ENCODE results near the gene GARIN3. TPM values are rescaled to one million over a fixed set of nuclear protein-coding genes. Genes with fewer than 3 reads are reported as not detected.

GARIN3 gene
- total and polyA plus RNA-seq, 7 donors, result not detected

- no peak for DNase-seq
- 42 to 77% methylated on average over 2 of the region's 2 CpGs for WGBS, 2 donors
- Histone ChIP-seq H3K27ac (no peak overlapping the region), H3K4me3 (no peak overlapping the region), H3K27me3 (no peaks in the 10 kb centered on the region), H3K4me1 (no peaks in the 10 kb centered on the region), H3K9me3 (peaks cover 0 to 2% (median 0%) of the 10 kb centered on the region in 4 donors), H3K36me3 (no peaks in the 10 kb centered on the region)
- TF ChIP-seq POLR2AphosphoS5 (IDR thresholded peaks at IDR 0.05) (no peak), EP300 (IDR thresholded peaks at IDR 0.05) (no peak)
- intact Hi-C loops (cut with DNase I), result no loop called here
Measured at GRCh38 chr5:157172403-157172802, 6.3 kb upstream of the GARIN3 start.

DNA sequence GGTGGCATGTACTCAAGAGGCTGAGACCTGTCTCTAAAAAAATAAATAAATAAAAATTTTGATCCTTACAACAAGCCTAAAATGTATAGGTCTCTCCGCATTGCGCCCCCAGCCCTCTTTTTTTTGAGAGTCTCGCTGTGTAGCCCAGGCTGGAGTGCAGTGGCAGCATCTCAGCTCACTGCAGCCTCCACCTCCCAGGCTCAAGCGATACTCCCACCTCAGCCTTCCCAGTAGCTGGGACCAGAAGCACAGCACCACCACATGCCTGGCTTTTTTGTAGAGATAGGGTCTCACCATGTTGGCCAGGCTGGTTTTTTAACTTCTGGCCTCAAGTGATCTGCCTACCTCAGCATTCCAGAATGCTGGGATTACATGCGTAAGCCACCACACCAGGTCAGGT lies 2.2 kb upstream of the GARIN3 start:
- TF ChIP-seq POLR2AphosphoS5 (IDR thresholded peaks at IDR 0.05), result no peak
- no peak for TF ChIP-seq EP300 (IDR thresholded peaks at IDR 0.05)
- no peak for TF ChIP-seq POLR2A (IDR thresholded peaks at IDR 0.05)
- TF ChIP-seq, protein P1, sequence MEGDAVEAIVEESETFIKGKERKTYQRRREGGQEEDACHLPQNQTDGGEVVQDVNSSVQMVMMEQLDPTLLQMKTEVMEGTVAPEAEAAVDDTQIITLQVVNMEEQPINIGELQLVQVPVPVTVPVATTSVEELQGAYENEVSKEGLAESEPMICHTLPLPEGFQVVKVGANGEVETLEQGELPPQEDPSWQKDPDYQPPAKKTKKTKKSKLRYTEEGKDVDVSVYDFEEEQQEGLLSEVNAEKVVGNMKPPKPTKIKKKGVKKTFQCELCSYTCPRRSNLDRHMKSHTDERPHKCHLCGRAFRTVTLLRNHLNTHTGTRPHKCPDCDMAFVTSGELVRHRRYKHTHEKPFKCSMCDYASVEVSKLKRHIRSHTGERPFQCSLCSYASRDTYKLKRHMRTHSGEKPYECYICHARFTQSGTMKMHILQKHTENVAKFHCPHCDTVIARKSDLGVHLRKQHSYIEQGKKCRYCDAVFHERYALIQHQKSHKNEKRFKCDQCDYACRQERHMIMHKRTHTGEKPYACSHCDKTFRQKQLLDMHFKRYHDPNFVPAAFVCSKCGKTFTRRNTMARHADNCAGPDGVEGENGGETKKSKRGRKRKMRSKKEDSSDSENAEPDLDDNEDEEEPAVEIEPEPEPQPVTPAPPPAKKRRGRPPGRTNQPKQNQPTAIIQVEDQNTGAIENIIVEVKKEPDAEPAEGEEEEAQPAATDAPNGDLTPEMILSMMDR (IDR thresholded peaks at IDR 0.05), result no peak
- Histone ChIP-seq H3K36me3 (no peaks in the 10 kb centered on the region), H3K27ac (no peak overlapping the region), H3K4me1 (no peaks in the 10 kb centered on the region), H3K9me3 (peaks cover 0 to 2% (median 0%) of the 10 kb centered on the region in 4 donors), H3K27me3 (no peaks in the 10 kb centered on the region), H3K4me3 (no peak overlapping the region)
- intact Hi-C loops (cut with DNase I), result no loop called here
- WGBS, 2 donors, result 95 to 96% methylated on average over 5 of the region's 5 CpGs
- DNase-seq, result no peak

DNA sequence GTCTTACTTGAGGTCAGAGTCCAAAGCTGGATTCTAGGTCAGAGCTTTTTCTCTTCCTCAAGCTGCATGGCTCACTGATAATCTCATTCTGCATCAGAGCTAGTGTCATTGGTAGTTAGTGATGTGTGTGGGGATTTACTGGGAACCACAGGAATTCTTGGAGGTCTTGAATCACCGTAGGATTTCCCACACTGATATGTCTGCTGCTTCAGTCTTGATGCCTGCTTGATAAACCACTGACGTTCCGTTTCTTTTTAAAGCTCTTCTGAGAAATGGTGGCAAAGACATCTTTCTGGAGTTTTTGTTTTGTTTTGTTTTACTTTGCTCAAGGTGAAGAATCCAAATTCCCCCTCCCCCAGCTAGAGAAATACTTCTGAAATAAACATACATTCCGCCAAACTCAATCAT lies 1.2 kb upstream of the GARIN3 start:
- H3K36me3 ChIP-seq, result no peaks in the 10 kb centered on the region
- no peaks in the 10 kb centered on the region for H3K4me1 ChIP-seq
- DNase-seq, result no peak
- no peak overlapping the region for H3K27ac ChIP-seq
- no peak overlapping the region for H3K4me3 ChIP-seq
- TF ChIP-seq, protein P1 (IDR thresholded peaks at IDR 0.05), result no peak
- TF ChIP-seq POLR2A (IDR thresholded peaks at IDR 0.05), result no peak
- TF ChIP-seq EP300 (IDR thresholded peaks at IDR 0.05), result no peak
- no peak for TF ChIP-seq POLR2AphosphoS5 (IDR thresholded peaks at IDR 0.05)
- 50 to 71% methylated on average over 4 of the region's 4 CpGs for WGBS, 2 donors
- peaks cover 0 to 2% (median 0%) of the 10 kb centered on the region in 4 donors for H3K9me3 ChIP-seq
- no peaks in the 10 kb centered on the region for H3K27me3 ChIP-seq
- intact Hi-C loops (cut with DNase I), result no loop called here

- Histone ChIP-seq H3K4me1 (no peaks in the 10 kb centered on the region), H3K4me3 (no peak overlapping the region), H3K27ac (no peak overlapping the region), H3K9me3 (peaks cover 0 to 2% (median 0%) of the 10 kb centered on the region in 4 donors), H3K27me3 (no peaks in the 10 kb centered on the region), H3K36me3 (no peaks in the 10 kb centered on the region)
- TF ChIP-seq, protein P1 (IDR thresholded peaks at IDR 0.05), result no peak
- TF ChIP-seq EP300 (IDR thresholded peaks at IDR 0.05), result no peak
- TF ChIP-seq POLR2A (IDR thresholded peaks at IDR 0.05), result no peak
- TF ChIP-seq POLR2AphosphoS5 (IDR thresholded peaks at IDR 0.05), result no peak
- no peak for DNase-seq
- 93% methylated on average over 14 of the region's 14 CpGs for WGBS, 2 donors
- intact Hi-C loops (cut with DNase I), result no loop called here
Measured at GRCh38 chr5:157165668-157166067, 396 bp downstream of the GARIN3 start.

DNA sequence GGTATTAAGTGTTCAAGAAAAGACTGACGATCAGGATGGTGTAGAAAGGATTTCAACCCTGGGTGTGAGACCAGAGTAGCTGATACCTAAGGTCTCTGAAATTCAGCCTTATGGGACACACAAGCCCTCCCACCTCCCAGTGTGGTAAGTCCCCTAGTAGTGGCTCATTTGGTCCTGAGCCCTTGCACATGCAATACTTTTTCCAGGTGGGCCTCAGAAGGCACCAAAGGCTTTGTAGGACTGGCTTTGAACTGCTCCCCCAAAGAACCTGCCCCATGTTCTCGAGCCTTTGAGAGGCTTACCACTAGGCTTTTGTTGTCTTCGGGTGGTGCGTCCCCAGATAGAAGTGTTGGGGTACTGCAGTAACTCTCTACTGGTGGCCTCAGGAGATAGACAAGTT lies 803 bp downstream of the GARIN3 start:
- Histone ChIP-seq H3K9me3 (peaks cover 0 to 2% (median 0%) of the 10 kb centered on the region in 4 donors), H3K27ac (no peak overlapping the region), H3K4me3 (no peak overlapping the region), H3K36me3 (no peaks in the 10 kb centered on the region), H3K4me1 (no peaks in the 10 kb centered on the region), H3K27me3 (no peaks in the 10 kb centered on the region)
- WGBS, 2 donors, result 89 to 91% methylated on average over 4 of the region's 4 CpGs
- TF ChIP-seq POLR2AphosphoS5 (IDR thresholded peaks at IDR 0.05), result no peak
- TF ChIP-seq, protein P1 (IDR thresholded peaks at IDR 0.05), result no peak
- TF ChIP-seq POLR2A (IDR thresholded peaks at IDR 0.05), result no peak
- TF ChIP-seq EP300 (IDR thresholded peaks at IDR 0.05), result no peak
- intact Hi-C loops (cut with DNase I), result no loop called here
- DNase-seq, result no peak
